Fibroblast of skin of abdomen (primary cell): ENCODE data around the gene PRTG.
"Not testable (repeated sequence)": the region's sequence is repeated elsewhere in the genome, so short reads cannot be mapped to it uniquely, and the experiment has no call there.

Source experiments
- DNase-seq: peaks from one replicate; pipeline ENCODE4 v3.0.0-alpha.2; 2013

The PRTG gene

GRCh38 chr15:55741833-55742497 is 987 bp downstream of the PRTG start:
- DNase-seq = no peak

- no peak for DNase-seq
Observed at GRCh38 chr15:55740981-55741832, 1.7 kb downstream of the PRTG start.

DNA sequence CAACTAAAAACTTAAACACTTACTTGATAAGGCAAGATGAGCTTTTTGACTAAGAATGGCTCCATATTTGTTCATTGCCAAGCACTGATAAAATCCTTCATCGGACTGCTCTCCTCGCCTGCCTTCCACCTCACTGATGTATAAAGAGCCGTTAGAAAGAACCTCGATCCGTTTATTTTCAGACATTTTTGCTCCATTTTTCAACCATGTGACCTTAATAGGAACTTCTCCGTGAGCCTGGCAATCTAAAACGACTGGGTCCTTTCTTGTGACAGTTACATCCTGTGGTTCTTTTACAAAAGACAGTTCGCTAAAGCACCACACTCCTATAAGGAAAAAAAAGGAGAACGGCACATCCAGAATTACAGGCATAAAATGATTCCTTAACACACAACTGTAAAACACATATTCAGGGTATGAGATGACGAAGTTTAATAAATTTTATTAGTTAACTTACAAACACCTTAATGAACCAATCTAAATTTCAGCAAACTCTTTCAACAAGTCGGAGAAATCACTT is 2.5 kb downstream of the PRTG start:
- no peak for DNase-seq

DNA sequence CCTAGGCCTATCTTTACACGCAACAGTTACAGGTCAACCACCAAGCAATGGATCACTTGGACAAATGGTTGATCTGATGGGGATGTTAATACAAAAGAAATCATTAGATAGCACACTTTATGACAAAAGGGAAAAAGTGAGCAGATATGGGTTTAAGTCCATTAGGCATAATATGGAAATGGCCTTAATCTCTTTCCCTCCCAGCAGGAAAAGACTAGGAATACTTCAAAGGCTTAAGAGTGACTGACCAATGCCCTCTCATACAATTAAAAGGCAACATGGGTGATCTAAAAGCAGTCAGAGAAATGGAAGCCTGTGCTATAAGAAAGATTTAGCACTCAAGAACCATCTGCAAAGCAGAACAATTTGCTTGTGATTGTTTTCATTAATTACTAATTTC is 3.3 kb downstream of the PRTG start:
- DNase-seq = no peak

DNA sequence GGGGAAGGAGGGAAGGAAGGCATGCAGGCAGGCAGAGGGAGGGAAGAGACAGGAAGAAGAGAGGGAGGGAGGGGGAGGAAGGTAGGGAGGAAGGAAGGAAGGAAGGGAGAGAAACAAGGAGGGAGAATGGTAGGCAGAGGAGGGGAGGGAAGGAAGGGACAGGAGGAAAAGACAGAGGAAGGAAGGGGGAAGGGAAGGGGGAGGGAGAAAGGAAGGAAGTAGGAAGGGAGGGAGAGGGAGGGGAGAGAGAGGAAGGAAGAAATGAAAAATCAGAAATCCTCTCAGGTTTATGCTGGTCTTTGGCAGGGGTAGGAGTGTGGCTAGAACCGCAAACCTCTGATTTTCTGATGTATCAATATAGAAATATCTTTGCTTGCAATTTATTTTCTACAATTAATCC is 4.2 kb downstream of the PRTG start:
- DNase-seq = no peak

DNA sequence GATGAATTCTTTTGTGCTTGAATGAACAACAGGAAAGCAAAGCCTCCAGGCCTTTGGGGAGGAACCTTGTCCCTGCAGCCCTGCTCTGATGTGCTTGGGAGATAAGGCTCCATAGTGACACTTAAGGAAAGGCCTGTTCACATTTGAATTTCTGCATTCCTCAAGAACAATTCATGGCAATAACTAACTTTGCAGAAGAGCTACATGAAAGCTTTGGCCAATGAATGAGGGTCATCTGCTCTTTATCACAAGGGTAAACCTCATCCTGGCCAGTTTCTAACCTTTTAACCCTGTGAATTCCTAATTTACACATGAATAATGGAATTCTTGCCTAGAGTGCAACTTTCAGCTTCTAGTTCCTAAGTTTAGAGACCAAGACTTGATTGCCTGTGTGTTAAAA is 5.6 kb downstream of the PRTG start:
- no peak for DNase-seq

GRCh38 chr15:55736756-55737155 is 6.2 kb downstream of the PRTG start:
- no peak for DNase-seq

- no peak for DNase-seq
Observed at GRCh38 chr15:55734641-55735040, 8.3 kb downstream of the PRTG start.

DNA sequence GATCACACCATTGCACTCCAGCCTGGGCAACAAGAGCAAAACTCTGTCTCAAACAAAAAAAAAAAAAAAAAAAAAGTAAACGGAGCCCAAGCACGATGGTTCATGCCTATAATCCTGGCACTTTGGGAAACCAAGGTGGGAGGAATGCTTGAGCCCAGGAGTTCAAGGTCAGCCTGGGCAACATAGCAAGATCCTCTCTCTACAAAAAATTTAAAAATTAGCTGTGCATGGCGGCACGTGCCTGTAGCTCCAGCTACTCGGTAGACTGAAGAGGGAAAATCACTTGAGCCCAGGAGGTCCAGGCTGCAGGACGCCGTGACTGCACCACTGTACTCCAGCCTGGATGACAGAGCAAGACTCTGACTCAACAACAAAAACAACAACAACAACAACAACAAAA is 9.5 kb downstream of the PRTG start:
- not testable (repeated sequence) for DNase-seq

DNA sequence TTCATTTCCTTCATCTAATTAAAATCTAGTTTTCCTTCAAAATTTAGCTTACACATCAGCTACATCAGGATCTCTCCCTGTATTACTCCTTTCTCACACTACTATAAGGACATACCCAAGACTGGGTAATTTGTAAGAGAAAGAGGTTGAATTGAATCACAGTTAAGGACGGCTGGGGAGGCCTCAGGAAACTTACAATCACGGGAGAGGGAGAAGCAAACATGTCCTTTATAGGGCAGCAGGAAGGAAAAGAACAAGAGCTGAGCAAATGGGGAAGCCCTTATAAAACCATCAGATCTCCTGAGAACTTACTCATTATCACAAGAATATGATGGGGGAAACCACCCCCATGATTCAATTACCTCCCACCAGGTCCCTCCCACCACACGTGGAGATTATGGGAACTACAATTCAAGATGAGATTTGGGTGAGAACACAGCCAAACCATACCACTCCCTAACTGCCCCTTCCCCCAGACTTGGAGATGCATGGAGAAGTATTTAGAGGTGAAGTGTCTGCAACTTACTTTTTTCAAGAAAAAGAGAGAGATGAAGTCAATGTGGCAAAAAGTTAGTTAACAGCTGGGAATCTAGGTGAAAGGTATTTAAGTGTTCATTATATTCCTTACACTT is 21.3 kb downstream of the PRTG start:
- no peak for DNase-seq

DNA sequence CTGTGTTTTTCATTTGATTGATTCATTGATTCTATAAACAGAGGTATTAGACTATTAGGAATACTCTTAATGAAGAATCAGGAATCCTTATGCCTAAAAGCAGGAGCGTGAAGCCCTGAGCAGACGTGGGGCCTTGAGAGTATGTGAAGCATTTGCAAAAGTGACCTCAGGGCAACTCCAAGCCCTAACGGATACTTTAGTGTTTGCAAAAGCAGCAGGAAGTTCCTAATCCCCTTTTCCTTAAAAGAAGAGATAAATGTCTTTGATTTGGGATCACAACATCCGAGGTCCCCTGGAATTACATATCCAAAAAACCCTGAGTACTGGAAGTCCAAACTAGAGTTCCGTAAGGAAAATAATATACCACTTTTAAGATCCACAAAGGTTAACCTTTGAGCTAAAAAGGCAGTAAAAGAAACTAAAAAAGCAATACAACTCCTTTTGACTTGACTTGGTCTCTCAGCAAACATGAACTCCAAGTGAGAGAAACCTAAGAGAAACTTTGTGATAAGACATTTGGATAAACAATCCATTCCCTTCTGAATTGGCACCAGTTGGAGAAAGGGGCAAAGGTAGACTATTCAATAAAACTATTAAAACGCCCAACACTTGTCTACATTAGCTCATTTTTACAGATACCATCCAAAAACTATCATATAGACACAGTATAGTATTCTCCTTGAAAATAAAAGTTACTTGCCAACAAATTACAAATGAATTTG is 27.4 kb downstream of the PRTG start:
- no peak for DNase-seq

GRCh38 chr15:55714064-55714463 is 28.9 kb downstream of the PRTG start:
- no peak for DNase-seq

GRCh38 chr15:55712363-55712762 is 30.6 kb downstream of the PRTG start:
- DNase-seq = no peak

DNA sequence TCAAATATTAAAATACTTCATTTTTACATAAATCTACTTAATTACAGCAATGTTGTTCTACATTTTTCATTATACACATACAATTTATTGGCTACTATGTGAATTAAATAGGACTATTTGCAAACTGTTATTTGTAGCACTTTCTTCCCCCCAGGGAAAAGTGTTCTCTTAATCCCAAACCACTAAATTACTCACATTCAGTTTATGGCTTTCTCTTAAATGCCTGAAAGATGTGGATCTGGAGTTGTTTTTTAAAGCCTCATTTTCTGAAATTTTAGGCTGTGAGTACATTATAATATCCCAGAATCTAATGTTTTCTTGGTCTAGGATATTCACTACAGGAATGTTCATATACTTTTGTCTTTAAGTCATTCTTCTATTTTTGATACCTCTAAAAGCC is 32.7 kb downstream of the PRTG start:
- DNase-seq = peak; percentile 15

DNA sequence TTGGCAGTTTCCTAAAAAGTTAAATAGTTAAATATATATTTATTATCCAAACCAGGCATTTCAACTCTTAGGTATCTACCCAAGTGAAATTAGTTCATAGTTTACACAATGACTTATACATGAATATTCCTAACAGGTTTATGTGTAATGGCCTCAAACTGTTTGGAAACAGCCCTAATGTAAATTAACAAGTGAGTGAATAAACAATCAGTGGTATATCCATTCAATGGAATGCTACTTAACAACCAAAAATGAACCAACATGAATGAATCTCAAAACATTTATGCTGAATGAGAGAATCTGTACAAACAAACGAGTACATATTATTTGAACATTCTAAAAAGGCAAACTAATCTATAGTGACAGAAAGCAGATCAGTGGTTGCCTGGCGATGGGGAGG is 33.5 kb downstream of the PRTG start:
- DNase-seq = no peak

GRCh38 chr15:55708720-55709119 is 34.2 kb downstream of the PRTG start:
- DNase-seq = no peak

DNA sequence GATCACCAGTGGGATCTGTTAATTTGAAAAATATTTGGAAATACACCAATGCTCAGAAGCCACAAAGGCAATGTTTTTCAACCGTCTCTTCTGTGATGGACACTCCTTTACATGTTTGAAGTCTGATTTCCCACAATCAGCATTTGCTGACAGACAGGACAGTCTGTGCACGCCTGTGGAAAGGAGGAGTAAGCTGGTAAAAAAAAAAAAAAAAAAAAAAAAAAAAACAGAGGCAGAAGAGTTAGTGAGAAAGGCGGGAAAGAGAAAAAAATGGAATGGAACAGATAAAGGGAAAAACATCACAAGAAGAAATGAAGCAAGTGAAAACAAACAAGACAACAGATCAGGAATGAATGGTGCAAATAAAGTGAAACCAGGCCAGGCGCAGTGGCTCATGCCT is 35.0 kb downstream of the PRTG start:
- DNase-seq = no peak

DNA sequence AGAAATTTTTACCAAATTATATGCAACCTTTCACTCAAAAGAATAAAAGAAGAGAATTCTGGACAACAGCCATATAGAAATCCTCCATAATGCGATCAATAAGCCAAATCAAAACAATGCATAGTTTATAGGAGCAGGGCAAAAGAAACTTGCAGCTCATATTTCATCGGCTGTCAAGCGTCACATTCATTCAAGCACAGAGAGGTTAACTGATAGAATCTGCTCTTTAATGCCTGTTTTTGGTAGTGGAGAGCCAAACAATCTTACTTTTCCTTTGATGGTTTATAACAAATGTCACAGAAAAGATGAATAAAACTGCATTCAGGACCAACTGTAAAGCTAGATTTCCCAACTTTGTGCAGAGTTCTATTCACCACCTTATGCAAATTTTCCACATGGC is 35.4 kb downstream of the PRTG start:
- no peak for DNase-seq

- DNase-seq = peak; percentile 59
Observed at GRCh38 chr15:55703873-55704301, 39.1 kb downstream of the PRTG start.

GRCh38 chr15:55700876-55701275 is 42.1 kb downstream of the PRTG start:
- no peak for DNase-seq

- no peak for DNase-seq
Observed at GRCh38 chr15:55698653-55699052, 44.3 kb downstream of the PRTG start.

- no peak for DNase-seq
Observed at GRCh38 chr15:55696221-55696620, 46.7 kb downstream of the PRTG start.

DNA sequence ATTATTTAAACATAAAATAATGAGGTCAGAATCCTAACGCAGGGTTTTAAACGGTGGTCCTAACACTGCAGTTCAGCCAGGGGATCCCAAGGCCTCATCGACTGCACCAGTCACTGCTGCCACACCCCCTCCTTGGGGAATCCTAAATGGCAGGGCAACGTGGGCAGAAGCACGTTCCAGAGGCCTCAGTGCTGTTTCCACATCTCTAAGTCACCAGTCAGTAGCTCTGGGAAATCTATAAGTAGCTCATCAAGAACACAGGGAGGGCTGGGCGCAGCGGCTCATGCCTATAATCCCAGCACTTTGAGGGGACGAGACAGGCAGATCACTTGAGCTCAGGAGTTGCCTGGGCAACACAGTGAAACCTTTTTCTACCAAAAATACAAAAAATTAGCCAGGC is 47.5 kb downstream of the PRTG start:
- DNase-seq = no peak
